Prostate gland (tissue), 2 donors: Measurements from ENCODE around the gene SOX5. TPM values are rescaled to one million over a fixed set of nuclear protein-coding genes. Genes with fewer than 3 reads are reported as not detected.

Experiments used
- DNase-seq: peaks from one replicate; pipeline ENCODE4 v3.0.0-alpha.2; 2019; ENCODE audit warnings: low spot score
- H3K27ac ChIP-seq, 2 donors: fragments of 200-600 bp; sonication (generic); 2 replicates each; pipeline ENCODE4 v1.5.1; 2017 to 2019
- H3K27me3 ChIP-seq: fragments of 200-600 bp; sonication (generic); replicated peaks from 2 replicates; pipeline ENCODE4 v1.5.1; 2019; ENCODE audit not compliant: insufficient read depth
- H3K36me3 ChIP-seq, 2 donors: fragments of 200-600 bp; sonication (generic); 1 replicate in 1 of 2; 2 replicates in 1 of 2; pipeline versions ENCODE4 v1.5.1 to v1.8.1; 2017 to 2019
- H3K4me1 ChIP-seq: fragments of 200-600 bp; sonication (generic); replicated peaks from 2 replicates; pipeline ENCODE4 v1.5.1; 2019
- H3K4me3 ChIP-seq, 2 donors: fragments of 200-600 bp; sonication (generic); 2 replicates each; pipeline ENCODE4 v1.5.1; 2017 to 2019
- H3K9me3 ChIP-seq: fragments of 200-600 bp; sonication (generic); 2 replicates; pipeline ENCODE4 v1.5.1; 2017
- CTCF ChIP-seq, 4 experiments: fragments of 200-600 bp in 2 of 4; fragments of 450-650 bp in 2 of 4; sonication (generic) in 2 of 4; IDR thresholded peaks; 1 replicate in 3 of 4; 2 replicates in 1 of 4; pipeline ENCODE4 v1.5.1; 2016 to 2019; ENCODE audit warnings: antibody characterized with exemption in 4 of 4, mild to moderate bottlenecking in 2 of 4, moderate library complexity in 2 of 4
- POLR2A ChIP-seq: fragments of 450-650 bp; IDR thresholded peaks from one replicate; pipeline ENCODE4 v1.6.1; 2016; ENCODE audit warnings: antibody characterized with exemption, mild to moderate bottlenecking
- POLR2AphosphoS5 ChIP-seq: sonication (generic); formaldehyde crosslinking; IDR thresholded peaks from one replicate; pipeline ENCODE4 v1.6.1; 2017; ENCODE audit warnings: antibody characterized with exemption
- WGBS: methylation state at CpG from one replicate; pipeline ENCODE4 v1.1.5; 2018; 5-methylcytosine and 5-hydroxymethylcytosine counted together
- intact Hi-C: fragments of 100-400 bp; cut with DNase I; formaldehyde crosslinking; loops from one replicate; pipeline ENCODE4 v1.14.2; 2022
- total RNA-seq, 2 donors: library from RNA; depleted of rRNA; stranded (reverse); fragments of >200 nt; gene quantifications; one replicate each; pipeline ENCODE4 v1.1.0, GENCODE V29; 2016

The SOX5 gene
- total RNA-seq, 2 donors from 2014 or later, result 3.7 to 7.8 TPM

- no peaks in the 10 kb centered on the region for H3K4me1 ChIP-seq
- H3K27ac ChIP-seq, result no peak overlapping the region
- WGBS, result 68% methylated on average over 3 of the region's 3 CpGs
- intact Hi-C loops, result no loop called here
- no peaks in the 10 kb centered on the region for H3K27me3 ChIP-seq
- no peaks in the 10 kb centered on the region for H3K36me3 ChIP-seq
- TF ChIP-seq POLR2AphosphoS5 (no peak), POLR2A (no peak), CTCF (IDR thresholded peaks at IDR 0.05) (no peak)
- no peak overlapping the region for H3K4me3 ChIP-seq
- DNase-seq, result no peak
- no peaks in the 10 kb centered on the region for H3K9me3 ChIP-seq
These were observed 320.7 kb downstream of the SOX5 start for GRCh38 chr12:23628806-23629205.

GRCh38 chr12:23626791-23627190 is 322.7 kb downstream of the SOX5 start:
- no peak for DNase-seq
- Histone ChIP-seq H3K9me3 (no peaks in the 10 kb centered on the region), H3K27ac (no peak overlapping the region), H3K36me3 (no peaks in the 10 kb centered on the region), H3K4me3 (no peak overlapping the region), H3K27me3 (no peaks in the 10 kb centered on the region), H3K4me1 (no peaks in the 10 kb centered on the region)
- 92% methylated on average over 3 of the region's 3 CpGs for WGBS
- intact Hi-C loops, result no loop called here
- no peak for TF ChIP-seq POLR2AphosphoS5
- TF ChIP-seq POLR2A, result no peak
- no peak for TF ChIP-seq CTCF (IDR thresholded peaks at IDR 0.05)

GRCh38 chr12:23621900-23622299 is 327.6 kb downstream of the SOX5 start:
- no peaks in the 10 kb centered on the region for H3K4me1 ChIP-seq
- H3K27ac ChIP-seq, result no peak overlapping the region
- H3K9me3 ChIP-seq, result no peaks in the 10 kb centered on the region
- H3K4me3 ChIP-seq, result no peak overlapping the region
- DNase-seq, result no peak
- TF ChIP-seq CTCF (IDR thresholded peaks at IDR 0.05), result no peak
- TF ChIP-seq POLR2A, result no peak
- no peak for TF ChIP-seq POLR2AphosphoS5
- no peaks in the 10 kb centered on the region for H3K27me3 ChIP-seq
- intact Hi-C loops, result no loop called here
- 29% methylated on average over 2 of the region's 2 CpGs for WGBS
- no peaks in the 10 kb centered on the region for H3K36me3 ChIP-seq

- DNase-seq, result no peak
- no peaks in the 10 kb centered on the region for H3K27me3 ChIP-seq
- 97% methylated on average over 1 of the region's 1 CpG for WGBS
- no peak overlapping the region for H3K4me3 ChIP-seq
- no peaks in the 10 kb centered on the region for H3K36me3 ChIP-seq
- TF ChIP-seq POLR2A (no peak), CTCF (IDR thresholded peaks at IDR 0.05) (no peak), POLR2AphosphoS5 (no peak)
- no peaks in the 10 kb centered on the region for H3K4me1 ChIP-seq
- no peaks in the 10 kb centered on the region for H3K9me3 ChIP-seq
- intact Hi-C loops, result no loop called here
- no peak overlapping the region for H3K27ac ChIP-seq
These were observed 330.8 kb downstream of the SOX5 start for GRCh38 chr12:23618718-23619117.

GRCh38 chr12:23617749-23618148 is 331.7 kb downstream of the SOX5 start:
- WGBS, result 65% methylated on average over 5 of the region's 5 CpGs
- Histone ChIP-seq H3K27me3 (no peaks in the 10 kb centered on the region), H3K4me3 (no peak overlapping the region)

More at GRCh38 chr12:23617749-23618148, 331.7 kb downstream of the SOX5 start:
- no peak overlapping the region for H3K27ac ChIP-seq
- no peak for DNase-seq
- H3K4me1 ChIP-seq, result no peaks in the 10 kb centered on the region
- TF ChIP-seq POLR2AphosphoS5 (no peak), POLR2A (no peak), CTCF (IDR thresholded peaks at IDR 0.05) (no peak)
- H3K36me3 ChIP-seq, result no peaks in the 10 kb centered on the region
- intact Hi-C loops, result no loop called here
- H3K9me3 ChIP-seq, result no peaks in the 10 kb centered on the region
